GM23338 (cell line): ENCODE results near the gene SNTG2. TPM values are rescaled to one million over a fixed set of nuclear protein-coding genes. Genes with fewer than 3 reads are reported as not detected.

Source experiments
- JUNB ChIP-seq: IDR thresholded peaks from one replicate; pipeline ENCODE4 v1.6.1; 2016; ENCODE audit warnings: antibody characterized with exemption; ENCODE audit not compliant: unreplicated experiment
- POLR2AphosphoS5 ChIP-seq: IDR thresholded peaks from 2 replicates; pipeline ENCODE4 v1.6.1; 2016; ENCODE audit warnings: antibody characterized with exemption, low read depth
- REST ChIP-seq: IDR thresholded peaks from one replicate; pipeline ENCODE4 v1.6.1; 2018; ENCODE audit warnings: antibody characterized with exemption; ENCODE audit not compliant: unreplicated experiment
- STAT1 ChIP-seq: IDR thresholded peaks from one replicate; pipeline ENCODE4 v1.6.1; 2016; ENCODE audit warnings: antibody characterized with exemption; ENCODE audit not compliant: unreplicated experiment
- ZNF114 ChIP-seq: fragments of 250-450 bp; sonication (Bioruptor Pico); IDR thresholded peaks from 2 replicates; pipeline ENCODE4 v1.5.0; 2020; ENCODE audit warnings: mild to moderate bottlenecking, moderate library complexity
- ZNF331 ChIP-seq: fragments of 250-450 bp; sonication (Bioruptor Pico); IDR thresholded peaks from 2 replicates; pipeline ENCODE4 v1.5.0; 2020; ENCODE audit warnings: low read depth, mild to moderate bottlenecking, moderate library complexity
- ZNF462 ChIP-seq: fragments of 250-450 bp; sonication (Bioruptor Pico); IDR thresholded peaks from 2 replicates; pipeline ENCODE4 v1.5.0; 2020; ENCODE audit warnings: mild to moderate bottlenecking, moderate library complexity
- polyA plus RNA-seq: library from polyadenylated mRNA; unstranded; fragments of >200 nt; fragmentation: Nextera tagmentation; extraction: Ambion mirVana; gene quantifications from 2 replicates; pipeline ENCODE4 v1.2.1, GENCODE V29; 2016
- total RNA-seq: library from RNA; depleted of rRNA; stranded (reverse); fragments of >200 nt; shearing (Covaris generic); gene quantifications from 2 replicates; pipeline ENCODE4 v1.2.3, GENCODE V29; 2014

The SNTG2 gene
- total and polyA plus RNA-seq, 2 experiments from 2014 or later, result 27.5 to 60.4 TPM

GRCh38 chr2:1306014-1306686, 355.5 kb downstream of the SNTG2 start (continued):
- TF ChIP-seq REST, result no peak
- no peak for TF ChIP-seq ZNF462
- no peak for TF ChIP-seq ZNF331 (CRISPR knock-in tag)
- no peak for TF ChIP-seq JUNB
- no peak for TF ChIP-seq STAT1
- TF ChIP-seq POLR2AphosphoS5, result no peak
- TF ChIP-seq ZNF114 (CRISPR knock-in tag), result no peak
